Transverse colon (tissue), 4 donors: Measurements from ENCODE around the gene ZNF45. TPM values are rescaled to one million over a fixed set of nuclear protein-coding genes. Genes with fewer than 3 reads are reported as not detected.

ENCODE experiments used
- DNase-seq: peaks from one replicate; pipeline ENCODE4 v3.0.0-alpha.2; 2019
- H3K27ac ChIP-seq, 4 donors: fragments of 200-600 bp; sonication (generic); 2 replicates each; pipeline ENCODE4 v1.5.1; 2016 to 2018; ENCODE audit warnings: inconsistent platforms in 4 of 4
- H3K27me3 ChIP-seq: fragments of 200-600 bp; sonication (generic); 2 replicates; pipeline ENCODE4 v1.5.1; 2017; ENCODE audit warnings: inconsistent platforms
- H3K36me3 ChIP-seq, 4 donors: fragments of 200-600 bp; sonication (generic); 2 replicates each; pipeline ENCODE4 v1.5.1; 2017 to 2019; ENCODE audit warnings: inconsistent platforms in 4 of 4
- H3K4me1 ChIP-seq, 4 donors: fragments of 200-600 bp; sonication (generic); 2 replicates each; pipeline ENCODE4 v1.5.1; 2017 to 2020; ENCODE audit warnings: inconsistent platforms in 4 of 4
- H3K4me3 ChIP-seq, 4 donors: fragments of 200-600 bp; sonication (generic); 1 replicate in 1 of 4; 2 replicates in 3 of 4; pipeline versions ENCODE4 v1.5.1 to v1.6.1; 2017 to 2019; ENCODE audit warnings: inconsistent platforms in 4 of 4
- H3K9me3 ChIP-seq, 2 donors: fragments of 200-600 bp; sonication (generic); 2 replicates each; pipeline ENCODE4 v1.5.1; 2017 to 2019; ENCODE audit warnings: inconsistent platforms in 2 of 2
- EP300 ChIP-seq: sonication (generic); formaldehyde crosslinking; IDR thresholded peaks from one replicate; pipeline ENCODE4 v1.6.1; 2017; ENCODE audit warnings: antibody characterized with exemption, low read depth
- POLR2A ChIP-seq: fragments of 450-650 bp; IDR thresholded peaks from one replicate; pipeline ENCODE4 v1.6.1; 2016; ENCODE audit warnings: antibody characterized with exemption, mild to moderate bottlenecking, moderate library complexity
- POLR2AphosphoS5 ChIP-seq, 3 donors: sonication (generic); formaldehyde crosslinking; IDR thresholded peaks; one replicate each; pipeline ENCODE4 v1.6.1; 2016; ENCODE audit warnings: antibody characterized with exemption in 3 of 3
- WGBS, 2 donors: methylation state at CpG; one replicate each; pipeline ENCODE4 v1.1.5; 2018; ENCODE audit warnings: low coverage in 1 of 2; 5-methylcytosine and 5-hydroxymethylcytosine counted together
- in situ Hi-C, 4 donors: fragments of 200-750 bp; cut with MboI; loops; one replicate each; pipeline versions ENCODE4 v1.15.0 to v1.15.1; 2017; ENCODE audit warnings: low sequenced_read_pairs in 3 of 4, low pct_ligation_motif_present in 1 of 4, low pct_unique_long_range_greater_than_20kb in 1 of 4
- intact Hi-C: fragments of 100-400 bp; cut with DNase I; formaldehyde crosslinking; loops from one replicate; pipeline ENCODE4 v1.15.1; 2023; ENCODE audit warnings: low total_unique reads
- total RNA-seq, 4 donors: library from RNA; depleted of rRNA; stranded (reverse); fragments of >200 nt; gene quantifications; one replicate each; pipeline ENCODE4 v1.1.0, GENCODE V29; 2016
- TF ChIP-seq, protein P1 (sequence below), 5 experiments: fragments of 200-600 bp in 3 of 5; fragments of 450-650 bp in 2 of 5; sonication (generic) in 3 of 5; IDR thresholded peaks; 1 replicate in 2 of 5; 2 replicates in 3 of 5; pipeline ENCODE4 v1.5.1; 2016 to 2017; ENCODE audit warnings: antibody characterized with exemption in 5 of 5, inconsistent platforms in 3 of 5, mild to moderate bottlenecking in 2 of 5, moderate library complexity in 1 of 5

Gene ZNF45
- total RNA-seq, 4 donors from 2014 or later: 0.75 to 19.9 (median 11.6) TPM

- Histone ChIP-seq H3K27ac (no peak overlapping the region), H3K36me3 (no peaks in the 10 kb centered on the region), H3K9me3 (peaks cover 0 to 10% of the 10 kb centered on the region in 2 donors), H3K27me3 (peaks cover 4% of the 10 kb centered on the region), H3K4me1 (peaks cover 0 to 6% (median 2%) of the 10 kb centered on the region in 4 donors), H3K4me3 (no peak overlapping the region)
- in situ Hi-C loops (no loop called here), intact Hi-C loops (no loop called here)
- no peak for DNase-seq
- TF ChIP-seq, protein P1, sequence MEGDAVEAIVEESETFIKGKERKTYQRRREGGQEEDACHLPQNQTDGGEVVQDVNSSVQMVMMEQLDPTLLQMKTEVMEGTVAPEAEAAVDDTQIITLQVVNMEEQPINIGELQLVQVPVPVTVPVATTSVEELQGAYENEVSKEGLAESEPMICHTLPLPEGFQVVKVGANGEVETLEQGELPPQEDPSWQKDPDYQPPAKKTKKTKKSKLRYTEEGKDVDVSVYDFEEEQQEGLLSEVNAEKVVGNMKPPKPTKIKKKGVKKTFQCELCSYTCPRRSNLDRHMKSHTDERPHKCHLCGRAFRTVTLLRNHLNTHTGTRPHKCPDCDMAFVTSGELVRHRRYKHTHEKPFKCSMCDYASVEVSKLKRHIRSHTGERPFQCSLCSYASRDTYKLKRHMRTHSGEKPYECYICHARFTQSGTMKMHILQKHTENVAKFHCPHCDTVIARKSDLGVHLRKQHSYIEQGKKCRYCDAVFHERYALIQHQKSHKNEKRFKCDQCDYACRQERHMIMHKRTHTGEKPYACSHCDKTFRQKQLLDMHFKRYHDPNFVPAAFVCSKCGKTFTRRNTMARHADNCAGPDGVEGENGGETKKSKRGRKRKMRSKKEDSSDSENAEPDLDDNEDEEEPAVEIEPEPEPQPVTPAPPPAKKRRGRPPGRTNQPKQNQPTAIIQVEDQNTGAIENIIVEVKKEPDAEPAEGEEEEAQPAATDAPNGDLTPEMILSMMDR (IDR thresholded peaks at IDR 0.05): no peak
- TF ChIP-seq EP300: no peak
- TF ChIP-seq POLR2A: no peak
- no peak for TF ChIP-seq POLR2AphosphoS5 (IDR thresholded peaks at IDR 0.05)
- 67 to 74% methylated on average over 3 of the region's 3 CpGs for WGBS, 2 donors
These were observed 4.6 kb upstream of the ZNF45 start for GRCh38 chr19:43939557-43940260.

DNA sequence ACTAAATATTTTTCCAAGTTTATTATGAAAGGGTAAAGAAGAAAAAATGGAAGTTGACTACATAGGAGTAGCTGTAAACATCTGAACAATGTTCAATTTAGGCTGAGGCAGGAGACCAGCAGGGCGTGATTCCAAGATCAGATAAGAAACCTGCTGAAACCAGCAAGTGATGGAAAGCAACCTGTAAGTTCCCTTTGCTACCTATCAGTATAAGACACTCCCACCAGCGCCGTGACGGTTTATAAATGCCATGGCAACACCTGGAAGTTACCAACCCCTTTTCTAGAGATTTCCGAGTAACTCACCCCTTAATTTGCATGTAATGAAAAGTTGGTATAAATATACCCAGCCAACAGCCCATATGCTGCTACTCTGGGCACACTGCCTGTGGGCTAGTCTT lies 1.1 kb upstream of the ZNF45 start:
- Histone ChIP-seq H3K4me3 (no peak overlapping the region), H3K27me3 (no peaks in the 10 kb centered on the region), H3K36me3 (peaks cover 0 to 15% (median 6%) of the 10 kb centered on the region in 4 donors), H3K4me1 (peaks cover 0 to 20% (median 10%) of the 10 kb centered on the region in 4 donors), H3K27ac (no peak overlapping the region), H3K9me3 (peaks cover 0 to 4% of the 10 kb centered on the region in 2 donors)
- DNase-seq: no peak
- TF ChIP-seq, protein P1 (IDR thresholded peaks at IDR 0.05): no peak
- TF ChIP-seq POLR2A (no peak), POLR2AphosphoS5 (IDR thresholded peaks at IDR 0.05) (no peak), EP300 (no peak)
- WGBS, 2 donors: 43 to 65% methylated on average over 2 to 5 of the region's 5 CpGs
- in situ Hi-C loops (no loop called here), intact Hi-C loops (no loop called here)

GRCh38 chr19:43934055-43934984 lies 762 bp downstream of the ZNF45 start:
- DNase-seq: no peak
- H3K9me3 ChIP-seq: no peaks in the 10 kb centered on the region
- peaks cover 0 to 20% (median 10%) of the 10 kb centered on the region in 4 donors for H3K4me1 ChIP-seq
- peak overlapping the region; percentile 36 to 93 (median 61) for H3K4me3 ChIP-seq
- H3K27ac ChIP-seq: peak overlapping the region; percentile 83 to 93 (median 88)
- H3K36me3 ChIP-seq: peaks cover 0 to 33% (median 15%) of the 10 kb centered on the region in 4 donors
- H3K27me3 ChIP-seq: no peaks in the 10 kb centered on the region
- WGBS, 2 donors: 0 to 8% methylated on average over 6 to 15 of the region's 15 CpGs
- TF ChIP-seq POLR2AphosphoS5 (IDR thresholded peaks at IDR 0.05): no peak
- TF ChIP-seq, protein P1 (IDR thresholded peaks at IDR 0.05): no peak
- TF ChIP-seq EP300: no peak
- TF ChIP-seq POLR2A: no peak
- intact Hi-C loops (loop anchor here (2.0 kb wide), 1 partner anchor 16 kb away; the partner anchor contains the start of gene ZNF221), in situ Hi-C loops (no loop called here)

GRCh38 chr19:43928820-43929219 lies 6.3 kb downstream of the ZNF45 start:
- Histone ChIP-seq H3K27ac (no peak overlapping the region), H3K27me3 (no peaks in the 10 kb centered on the region), H3K9me3 (peaks cover 0 to 11% of the 10 kb centered on the region in 2 donors), H3K4me1 (peaks cover 0 to 6% (median 2%) of the 10 kb centered on the region in 4 donors), H3K4me3 (no peak overlapping the region), H3K36me3 (peaks cover 3 to 87% (median 43%) of the 10 kb centered on the region in 4 donors)
- TF ChIP-seq POLR2AphosphoS5 (IDR thresholded peaks at IDR 0.05): no peak
- TF ChIP-seq, protein P1 (IDR thresholded peaks at IDR 0.05): no peak
- no peak for TF ChIP-seq POLR2A
- no peak for TF ChIP-seq EP300
- DNase-seq: no peak
- in situ Hi-C loops (no loop called here), intact Hi-C loops (no loop called here)
- WGBS, 2 donors: 94 to 95% methylated on average over 5 of the region's 5 CpGs
